T-helper 1 cell treated with Interleukin-12 subunit alpha and Interleukin-12 subunit beta and Interleukin-4 antibody, amounts not matched to agents 30 ng/mL and 1 ng/mL, for 36 hours (primary cell): ENCODE results near the gene PPARG. TPM values are rescaled to one million over a fixed set of nuclear protein-coding genes. Genes with fewer than 3 reads are reported as not detected.
"Not testable (repeated sequence)": the region's sequence is repeated elsewhere in the genome, so short reads cannot be mapped to it uniquely, and the experiment has no call there.

Source experiments
- intact Hi-C: fragments of 100-400 bp; cut with micrococcal nuclease; formaldehyde crosslinking; loops from one replicate; pipeline ENCODE4 v1.15.1; 2024
- total RNA-seq: library from RNA; stranded (reverse); gene quantifications from 2 replicates; pipeline ENCODE4 v1.2.3, GENCODE V29; 2022

The PPARG gene
- total RNA-seq, 1 donor from 2014 or later, result 0.91 TPM

DNA sequence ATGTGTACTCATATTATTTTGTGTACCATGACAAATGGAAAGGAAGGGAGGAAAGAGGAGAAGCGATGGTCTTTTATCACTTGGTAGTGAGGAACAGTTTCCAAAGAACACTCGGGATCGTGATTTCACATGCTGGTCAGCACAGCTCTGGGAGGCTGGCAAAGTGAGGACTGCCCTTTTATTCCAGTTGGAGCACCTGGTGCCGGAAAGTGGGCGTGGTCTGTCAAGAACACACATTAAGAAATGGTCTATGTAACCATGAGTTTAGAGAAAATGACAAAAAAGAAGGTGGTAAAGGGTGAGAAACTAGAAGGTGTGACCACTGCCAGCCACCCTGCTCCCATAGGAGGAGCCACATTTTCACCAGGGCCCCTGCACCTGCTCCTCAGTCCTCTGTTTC is 188.4 kb downstream of the PPARG start:
- intact Hi-C loops, result no loop called here

DNA sequence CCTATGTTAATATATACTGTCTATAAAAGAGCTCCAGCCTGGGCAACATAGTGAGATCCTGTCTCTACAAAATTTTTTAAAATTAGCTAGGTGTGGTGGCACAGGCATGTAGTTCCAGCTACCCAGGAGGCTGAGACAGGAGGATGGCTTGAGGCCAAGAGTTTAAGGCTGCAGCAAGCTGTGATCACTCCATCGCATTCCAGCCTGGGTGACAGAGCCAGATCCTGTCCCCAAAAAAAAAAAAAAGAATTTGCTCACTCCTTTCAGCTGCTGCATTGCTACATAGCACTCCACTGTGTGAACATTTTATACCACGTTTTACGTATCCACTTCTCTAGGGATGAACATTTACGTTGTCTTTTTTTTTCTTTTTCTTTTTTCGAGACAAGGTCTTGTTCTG is 189.5 kb downstream of the PPARG start:
- intact Hi-C loops, result no loop called here

GRCh38 chr3:12479198-12479597 is 190.3 kb downstream of the PPARG start:
- intact Hi-C loops, result not testable (repeated sequence)

DNA sequence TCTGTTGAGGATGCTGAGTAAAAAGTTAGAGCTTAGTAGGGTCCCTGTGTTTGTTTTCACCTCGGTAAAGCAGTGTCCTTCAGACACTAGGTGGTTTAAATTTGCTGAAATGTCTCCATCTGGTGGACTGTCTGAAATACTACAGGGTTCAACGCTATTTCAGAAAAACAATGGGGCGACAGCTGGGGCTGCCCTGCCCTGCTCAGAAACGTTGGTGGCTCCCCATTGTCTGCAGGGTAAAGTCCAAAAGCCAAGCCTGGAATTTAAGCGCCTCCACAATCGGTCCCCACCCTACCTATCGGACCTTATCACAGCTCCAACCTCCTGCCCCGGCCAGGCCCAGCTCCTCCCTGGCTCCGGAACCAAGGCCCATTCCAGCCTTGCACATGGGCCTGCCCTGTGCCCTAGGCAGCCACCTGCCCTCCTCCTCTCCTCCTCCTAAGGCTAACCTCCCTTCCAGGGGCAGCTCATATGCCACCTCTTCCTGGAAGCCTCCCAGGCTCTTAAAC is 191.1 kb downstream of the PPARG start:
- intact Hi-C loops, result loop anchor here (1.0 to 10.0 kb wide), 6 partner anchors 345 to 1645 kb away; partner anchors contain the start of genes CHCHD4, TMEM43 and VGLL4

GRCh38 chr3:12483410-12483809 is 194.5 kb downstream of the PPARG start:
- intact Hi-C loops, result loop anchor here (5.0 to 10.0 kb wide), 5 partner anchors 484 to 1641 kb away; partner anchors contain the start of genes CHCHD4, TMEM43 and VGLL4

- intact Hi-C loops, result loop anchor here (1.0 to 10.0 kb wide), 19 partner anchors 73 to 1641 kb away; partner anchors contain the start of genes CHCHD4, MKRN2, NUP210 and PPARG
Measured at GRCh38 chr3:12483872-12484197, 195.0 kb downstream of the PPARG start.

Other genes starting within 250 kb of the PPARG start
- not detected in 2 replicates for gene TIMP4, start 130.2 kb upstream of the PPARG start, total RNA-seq
- 13.3 TPM in 2 replicates for gene TSEN2, start 195.4 kb downstream of the PPARG start, total RNA-seq